ENCODE measurements around the gene CDH3. TPM values are rescaled to one million over a fixed set of nuclear protein-coding genes. Genes with fewer than 3 reads are reported as not detected.

The CDH3 gene
- total and polyA plus RNA-seq, 10 of the 15 experiments (the other 5 are each of a cell fraction or from before 2014, with no cell fraction given), result 0.05 to 0.44 (median 0.12) TPM; not detected in 5

GRCh38 chr16:68629351-68629910, 15.7 kb upstream of the CDH3 start:
- intact Hi-C loops (cut with micrococcal nuclease; ENCODE audit: unreplicated experiment), result no loop called here

More at GRCh38 chr16:68629351-68629910, 15.7 kb upstream of the CDH3 start:
- RAD21 ChIA-PET (ENCODE audit: unreplicated experiment), result no interaction called here
- POLR2A ChIA-PET, result no interaction called here
- Histone ChIP-seq H3K36me3 (ENCODE audit: control insufficient read depth in 2 of 2, insufficient read depth in 2 of 2, low read length in 1 of 2) (no peaks in the 10 kb centered on the region), H3K27ac (ENCODE audit: control insufficient read depth, insufficient read depth) (no peak overlapping the region), H3K79me2 (ENCODE audit: control insufficient read depth, insufficient read depth, low read length) (no peaks in the 10 kb centered on the region), H3K4me1 (ENCODE audit: control insufficient read depth, insufficient read depth, low read length) (no peaks in the 10 kb centered on the region), H3K4me2 (ENCODE audit: control insufficient read depth, insufficient read depth) (no peak overlapping the region), H4K20me1 (ENCODE audit: control insufficient read depth, insufficient read depth) (no peaks in the 10 kb centered on the region), H2AFZ (ENCODE audit: control insufficient read depth, low read depth, low read length) (no peak overlapping the region), H3K4me3 (no peak overlapping the region), H3K27me3 (replicated peaks in 1 of 2; ENCODE audit: control insufficient read depth in 2 of 2, insufficient read depth in 2 of 2, low read length in 1 of 2) (no peaks in the 10 kb centered on the region), H3K9ac (ENCODE audit: control insufficient read depth, insufficient read depth, low read length) (no peak overlapping the region), H3K9me3 (replicated peaks; ENCODE audit: control insufficient read depth, insufficient read depth, low read length) (no peaks in the 10 kb centered on the region)
- TF ChIP-seq CTCF (IDR thresholded peaks at IDR 0.05 in 2 of 3, conservative IDR thresholded peaks at IDR 0.05 in 1 of 3; ENCODE audit: control insufficient read depth in 2 of 3, extremely low read depth in 1 of 3, insufficient read depth in 1 of 3, low read depth in 3 of 3, low read length in 3 of 3) (peak in 1 of 3 experiments; percentile 21; a peak in 1 of 6 replicates), SP1 (IDR thresholded peaks at IDR 0.05; ENCODE audit: low read depth, low read length) (no peak)
- SMC1A ChIA-PET (ENCODE audit: uncharacterized antibody, unreplicated experiment), result interaction anchor here (1.5 kb wide), 1 partner anchor 108 kb away, joined by 3 read pairs; no protein-coding TSS in a partner anchor
- no peak for ATAC-seq
- in situ Hi-C loops (cut with MboI), result no loop called here
- FAIRE-seq, result no peak
- no TSS peak for BruUV-seq (replicated peaks)
- CTCF ChIA-PET, result no interaction called here
- WGBS (ENCODE audit: insufficient coverage, insufficient replicate concordance, low lambda C conversion rate, missing lambda C conversion rate), result 73% methylated on average over 7 of the region's 7 CpGs
- no peak for DNase-seq (ENCODE audit: low read depth, low spot score)
